NCI-H128 (cell line): Measurements from ENCODE around the gene S1PR1.

Experiments
- DNase-seq: peaks from one replicate; lab custom pipeline; 2025; ENCODE audit not compliant: unreplicated experiment; lab: John Stamatoyannopoulos, UW

The S1PR1 gene

GRCh38 chr1:101245246-101245927, 8.6 kb downstream of the S1PR1 start:
- no peak for DNase-seq

DNA sequence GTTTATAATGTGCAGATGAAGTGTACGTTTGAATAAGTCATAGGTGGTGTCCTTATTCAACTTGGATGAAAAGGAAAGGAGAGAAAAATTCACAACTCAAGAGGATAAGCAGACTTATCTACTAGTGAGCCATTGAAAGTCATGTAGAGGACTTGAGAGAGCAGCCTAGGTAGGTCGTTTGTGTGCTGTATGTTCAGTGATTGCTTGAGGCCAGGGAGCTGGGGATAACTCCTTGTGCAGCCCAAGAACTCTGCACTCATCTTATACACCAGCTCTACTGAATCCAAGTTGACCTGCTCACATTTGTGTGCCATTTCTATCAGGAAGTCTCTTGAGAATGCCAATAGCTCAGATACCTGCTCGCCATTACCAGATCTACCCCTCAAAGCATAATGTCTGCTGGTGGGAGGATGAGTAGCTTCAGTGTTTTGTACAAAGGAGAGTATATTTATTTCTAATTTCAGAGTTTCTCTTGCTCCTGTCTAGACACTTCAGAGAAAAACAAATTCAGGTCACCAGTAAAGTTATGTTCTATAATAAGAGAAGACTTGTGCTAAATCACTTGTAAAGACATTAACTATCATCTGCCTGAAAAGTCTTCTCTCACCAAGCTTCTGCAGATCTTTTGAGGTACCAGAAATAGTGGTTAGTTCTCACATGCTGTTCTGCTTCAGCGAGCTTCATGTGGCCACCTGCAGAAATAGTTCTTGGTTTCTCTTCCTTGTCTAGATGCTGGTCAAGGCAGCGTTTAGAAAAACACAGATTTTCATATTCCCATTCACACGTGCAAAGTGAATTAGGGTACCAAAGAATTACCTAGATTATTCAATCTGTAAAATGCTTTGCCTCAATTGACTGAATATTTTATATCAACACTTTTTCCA, 10.8 kb downstream of the S1PR1 start:
- DNase-seq = no peak

- no peak for DNase-seq
Measured at GRCh38 chr1:101250222-101250621, 13.4 kb downstream of the S1PR1 start.

DNA sequence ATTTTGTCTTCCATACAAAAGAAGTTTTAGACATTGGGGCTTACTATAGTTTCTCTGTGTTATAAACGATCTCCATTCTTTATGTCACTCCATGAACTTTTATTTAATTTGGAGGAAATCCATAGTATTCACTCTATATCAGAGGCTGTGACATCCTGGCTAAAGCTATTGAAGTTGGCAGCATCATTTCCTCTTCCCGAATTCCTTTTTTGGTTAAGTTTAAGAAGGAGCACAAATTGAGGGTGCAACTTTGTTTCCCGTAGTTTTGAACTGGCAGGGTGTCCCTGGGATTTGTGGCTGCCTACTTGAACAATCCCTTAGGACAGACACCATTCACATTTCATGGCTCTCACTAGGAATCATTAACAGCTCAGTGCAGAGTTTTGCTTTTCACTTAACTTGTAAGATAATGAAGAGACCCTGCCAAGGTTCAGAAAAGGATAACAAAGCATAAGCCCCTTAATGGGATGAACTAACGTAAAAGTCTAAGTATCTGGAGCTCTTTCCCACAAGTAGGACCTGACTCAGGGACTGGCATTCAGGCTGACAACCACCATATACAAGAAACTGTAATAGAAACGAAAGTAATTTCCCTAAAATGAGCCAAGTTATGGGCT, 13.9 kb downstream of the S1PR1 start:
- no peak for DNase-seq

- DNase-seq = no peak
Measured at GRCh38 chr1:101251504-101251903, 14.7 kb downstream of the S1PR1 start.

DNA sequence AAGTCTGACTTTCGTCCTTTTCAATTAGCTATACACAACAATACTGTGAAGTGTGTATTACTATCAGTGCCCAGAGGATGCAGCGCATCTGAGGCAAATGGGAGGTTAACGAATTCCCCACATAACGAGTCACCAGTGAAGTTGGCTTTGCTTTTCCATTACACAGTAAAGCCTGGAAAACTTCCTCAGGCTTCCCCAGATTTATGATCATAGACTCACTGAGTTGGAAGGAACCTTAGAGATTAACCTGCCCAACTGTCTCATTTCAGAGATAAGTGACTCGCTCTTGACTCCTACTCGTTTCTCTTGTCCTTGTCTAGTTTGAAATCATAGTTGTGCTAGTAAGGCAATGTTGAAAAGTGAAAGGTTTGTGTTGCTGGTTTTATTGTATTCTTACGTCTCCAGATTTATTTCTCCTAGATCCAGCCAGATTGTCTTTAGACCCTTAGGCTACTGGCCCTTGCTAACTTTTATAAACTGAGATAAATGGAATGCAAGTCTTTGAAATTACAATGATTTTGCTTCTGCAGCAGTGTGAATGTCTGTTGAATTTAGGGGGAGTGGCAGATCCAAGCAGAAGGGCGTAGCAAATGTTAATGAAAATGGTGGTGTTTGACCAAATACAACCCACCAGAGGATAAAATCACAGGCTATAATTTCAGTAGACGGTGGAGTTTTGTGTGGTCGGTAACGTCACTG, 17.3 kb downstream of the S1PR1 start:
- no peak for DNase-seq

DNA sequence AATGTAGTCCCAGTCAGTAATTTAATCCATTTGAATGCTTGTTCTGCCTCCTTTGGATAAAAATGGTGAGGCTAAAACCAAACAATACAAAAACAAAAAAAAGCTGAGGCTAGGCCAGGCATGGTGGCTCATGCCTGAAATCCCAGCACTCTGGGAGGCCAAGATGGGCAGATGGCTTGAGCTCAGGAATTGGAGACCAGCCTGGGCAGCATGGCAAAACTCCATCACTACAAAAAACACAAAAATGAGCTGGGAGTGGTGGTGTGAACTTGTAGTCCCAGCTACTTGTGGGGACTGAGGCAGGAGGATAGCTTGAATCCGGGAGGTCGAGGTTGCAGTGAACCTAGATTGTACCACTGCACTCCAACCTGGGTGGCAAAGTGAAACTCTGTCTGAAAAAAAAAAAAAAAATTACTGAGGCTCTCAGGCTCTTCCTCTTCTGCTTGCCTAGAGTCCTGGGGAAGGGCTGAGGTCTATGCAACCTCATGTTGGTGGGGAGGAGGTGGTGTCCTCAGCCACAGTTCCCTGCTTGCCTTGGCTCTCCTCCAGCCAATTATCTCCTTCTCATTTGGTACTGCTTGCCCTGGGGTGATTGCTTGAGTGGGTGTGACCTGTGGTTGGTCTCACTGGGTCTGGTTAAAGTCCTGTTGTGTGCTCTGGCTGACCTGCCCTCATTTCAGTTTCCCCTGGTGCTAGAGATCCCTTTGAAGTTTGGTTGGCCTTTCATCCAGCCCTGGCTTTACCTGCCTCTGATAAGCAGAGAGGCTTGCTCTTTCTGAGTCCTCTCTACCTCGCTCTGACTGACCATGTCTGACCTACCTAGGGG, 20.9 kb downstream of the S1PR1 start:
- no peak for DNase-seq

GRCh38 chr1:101259744-101260148, 22.9 kb downstream of the S1PR1 start:
- no peak for DNase-seq

GRCh38 chr1:101260556-101261350, 23.9 kb downstream of the S1PR1 start:
- DNase-seq = no peak

DNA sequence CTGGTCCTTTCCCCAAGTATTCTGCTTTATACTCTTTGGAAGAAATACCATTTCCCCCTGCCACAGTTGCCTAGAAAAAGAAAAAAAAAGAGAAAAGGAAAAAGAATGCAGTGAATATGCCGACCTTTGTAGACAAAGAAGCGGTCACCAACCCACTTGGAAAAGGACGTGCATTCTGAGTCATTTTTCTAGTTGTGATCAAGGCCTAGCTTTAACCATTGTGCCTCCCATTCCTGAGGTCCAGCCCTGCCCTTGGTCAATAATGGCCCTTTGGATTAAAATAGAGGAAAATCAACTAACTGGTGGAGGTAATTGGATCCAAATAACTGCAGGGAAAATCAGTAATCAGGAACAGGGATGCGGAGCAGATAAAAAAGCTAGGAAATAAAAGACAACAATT, 24.8 kb downstream of the S1PR1 start:
- DNase-seq = no peak

DNA sequence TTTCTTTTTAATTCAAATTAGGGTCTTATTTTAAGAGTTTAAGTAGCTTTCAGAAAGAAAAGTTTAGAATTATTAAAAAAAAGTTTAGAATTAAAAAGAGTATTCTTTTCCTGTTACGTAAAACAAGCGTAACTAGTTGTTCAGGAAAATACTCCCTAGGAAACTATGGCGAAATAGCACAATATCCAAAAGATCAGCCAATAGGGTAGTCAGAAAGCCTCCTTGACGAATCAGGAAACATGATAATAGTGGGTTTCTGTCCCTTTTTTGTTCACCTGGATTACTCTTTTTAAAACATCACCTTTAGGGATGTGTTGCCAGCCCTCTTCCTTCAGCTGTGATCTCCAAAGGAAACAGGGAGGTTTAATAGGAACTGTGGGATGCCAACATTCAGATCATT, 25.2 kb downstream of the S1PR1 start:
- DNase-seq = no peak

GRCh38 chr1:101262630-101263348, 26.0 kb downstream of the S1PR1 start:
- no peak for DNase-seq

DNA sequence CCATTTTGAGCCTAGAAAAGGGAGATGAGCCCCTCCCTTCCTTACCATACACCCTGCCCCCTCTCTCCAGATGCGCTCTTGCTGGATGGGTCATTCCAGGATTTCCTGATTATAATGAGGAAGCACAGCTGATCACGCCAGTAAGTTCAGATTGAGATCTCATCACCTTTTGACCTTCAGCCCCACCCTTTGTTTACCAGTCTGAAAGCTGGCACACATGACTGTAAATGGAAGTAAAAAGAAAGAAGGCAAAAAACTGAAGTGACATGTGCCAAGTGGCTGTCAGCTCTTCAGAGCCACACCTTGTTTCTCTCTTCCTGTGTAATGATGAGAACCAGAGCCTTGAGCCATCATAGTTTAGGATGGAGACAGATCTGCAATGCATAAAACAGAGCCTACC, 27.9 kb downstream of the S1PR1 start:
- no peak for DNase-seq

- no peak for DNase-seq
Measured at GRCh38 chr1:101265684-101266083, 28.9 kb downstream of the S1PR1 start.

- no peak for DNase-seq
Measured at GRCh38 chr1:101267082-101267481, 30.3 kb downstream of the S1PR1 start.

- DNase-seq = no peak
Measured at GRCh38 chr1:101268893-101269292, 32.1 kb downstream of the S1PR1 start.

DNA sequence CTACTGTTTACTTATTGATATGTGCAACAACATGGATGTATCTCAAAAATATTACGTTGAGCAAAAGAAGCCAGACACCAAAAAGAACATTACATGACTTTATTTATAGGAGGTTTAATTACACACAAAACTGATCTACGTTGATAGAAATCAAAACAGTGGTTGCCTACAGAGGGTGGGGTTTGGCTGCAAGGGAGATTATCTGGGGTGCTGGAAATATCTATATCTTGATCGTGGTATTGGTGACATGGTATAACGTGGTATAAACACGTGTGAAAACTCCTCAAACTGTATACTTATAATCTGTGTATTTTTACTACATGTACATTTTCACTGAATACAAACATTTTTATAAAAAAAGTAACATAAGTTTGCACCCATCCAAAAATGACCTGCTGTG, 38.9 kb downstream of the S1PR1 start:
- no peak for DNase-seq

DNA sequence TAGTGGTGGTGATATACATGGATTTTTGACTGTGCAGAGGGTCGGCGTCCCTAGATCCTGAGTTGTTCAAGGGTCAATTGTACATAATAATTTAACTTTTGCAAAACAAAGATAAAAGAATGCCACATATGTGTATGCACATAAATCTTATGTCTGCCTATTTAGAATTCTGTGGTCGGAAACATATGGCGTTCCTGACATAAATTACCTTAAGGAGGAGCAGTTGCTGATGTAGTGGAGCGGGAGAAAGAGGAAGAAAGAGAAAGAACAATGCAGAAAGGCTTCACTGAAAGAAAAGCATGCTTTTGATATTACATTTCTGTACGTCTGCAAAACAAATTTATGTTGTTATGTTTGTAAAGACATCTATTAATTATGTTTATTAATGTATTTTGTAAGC, 40.0 kb downstream of the S1PR1 start:
- no peak for DNase-seq

DNA sequence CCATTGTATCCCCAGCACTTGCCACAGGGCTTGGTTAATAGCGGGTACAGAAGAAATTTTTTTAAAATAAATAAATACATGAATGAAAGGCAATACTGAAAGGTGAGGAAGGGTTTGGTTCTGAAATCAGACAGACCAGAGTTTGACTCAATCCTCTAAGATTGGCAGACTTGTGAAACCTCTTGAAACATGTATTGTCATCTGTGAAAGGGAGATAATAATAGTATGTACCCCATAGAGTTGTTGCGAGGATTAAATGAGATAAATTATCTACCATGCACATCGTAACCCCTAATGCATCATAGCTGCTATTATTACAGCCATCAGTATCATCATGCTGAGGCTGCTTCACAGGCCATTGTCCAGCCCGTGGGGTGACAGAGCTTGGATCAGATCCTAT, 41.4 kb downstream of the S1PR1 start:
- DNase-seq = no peak
